Upper lobe of right lung (tissue), 1 donor: ENCODE data around the gene FER. TPM values are rescaled to one million over a fixed set of nuclear protein-coding genes. Genes with fewer than 3 reads are reported as not detected.

ENCODE experiments used
- ATAC-seq: fragments of 200-7000 bp; cut with Tn5 transposase; one replicate; pipeline ENCODE4 v1.9.1; 2020; ENCODE audit warnings: mild to moderate bottlenecking, moderate library complexity
- DNase-seq: peaks from one replicate; pipeline ENCODE4 v3.0.0-alpha.2; 2020
- H3K27ac ChIP-seq: fragments of 200-600 bp; one replicate; pipeline ENCODE4 v1.8.0; 2022
- H3K27me3 ChIP-seq: fragments of 200-600 bp; one replicate; pipeline ENCODE4 v1.8.0; 2022; ENCODE audit warnings: mild to moderate bottlenecking
- H3K36me3 ChIP-seq: fragments of 200-600 bp; one replicate; pipeline ENCODE4 v1.8.0; 2022
- H3K4me1 ChIP-seq: fragments of 200-600 bp; one replicate; pipeline ENCODE4 v1.8.0; 2022
- H3K4me3 ChIP-seq: fragments of 200-600 bp; one replicate; pipeline ENCODE4 v1.8.0; 2022; ENCODE audit warnings: mild to moderate bottlenecking
- H3K9me3 ChIP-seq: fragments of 200-600 bp; one replicate; pipeline ENCODE4 v1.8.0; 2022
- intact Hi-C: fragments of 100-400 bp; cut with DNase I; formaldehyde crosslinking; loops from one replicate; pipeline ENCODE4 v1.11.0; 2022
- total RNA-seq: library from RNA; stranded (reverse); fragmentation: NEBNext Ultra II Directional; extraction: Animal tissue kit (Norgen Biotek cat#: 25700); gene quantifications from one replicate; pipeline ENCODE4 v1.2.1, GENCODE V29; 2021
- TF ChIP-seq, protein P1 (sequence below): fragments of 200-600 bp; IDR thresholded peaks from one replicate; pipeline ENCODE4 v1.8.0; 2022; ENCODE audit warnings: antibody characterized with exemption
- donor health status: DM: no; HTN: yes; CAD: no; lungs with severe emphysema.

The FER gene
- total RNA-seq, 1 donor from 2014 or later = 33.6 TPM

- DNase-seq (no peak), ATAC-seq (no peak)
- Histone ChIP-seq H3K9me3 (no peaks in the 10 kb centered on the region), H3K27ac (no peak overlapping the region), H3K36me3 (no peaks in the 10 kb centered on the region), H3K4me1 (no peaks in the 10 kb centered on the region), H3K27me3 (no peaks in the 10 kb centered on the region), H3K4me3 (no peak overlapping the region)
- TF ChIP-seq, protein P1, sequence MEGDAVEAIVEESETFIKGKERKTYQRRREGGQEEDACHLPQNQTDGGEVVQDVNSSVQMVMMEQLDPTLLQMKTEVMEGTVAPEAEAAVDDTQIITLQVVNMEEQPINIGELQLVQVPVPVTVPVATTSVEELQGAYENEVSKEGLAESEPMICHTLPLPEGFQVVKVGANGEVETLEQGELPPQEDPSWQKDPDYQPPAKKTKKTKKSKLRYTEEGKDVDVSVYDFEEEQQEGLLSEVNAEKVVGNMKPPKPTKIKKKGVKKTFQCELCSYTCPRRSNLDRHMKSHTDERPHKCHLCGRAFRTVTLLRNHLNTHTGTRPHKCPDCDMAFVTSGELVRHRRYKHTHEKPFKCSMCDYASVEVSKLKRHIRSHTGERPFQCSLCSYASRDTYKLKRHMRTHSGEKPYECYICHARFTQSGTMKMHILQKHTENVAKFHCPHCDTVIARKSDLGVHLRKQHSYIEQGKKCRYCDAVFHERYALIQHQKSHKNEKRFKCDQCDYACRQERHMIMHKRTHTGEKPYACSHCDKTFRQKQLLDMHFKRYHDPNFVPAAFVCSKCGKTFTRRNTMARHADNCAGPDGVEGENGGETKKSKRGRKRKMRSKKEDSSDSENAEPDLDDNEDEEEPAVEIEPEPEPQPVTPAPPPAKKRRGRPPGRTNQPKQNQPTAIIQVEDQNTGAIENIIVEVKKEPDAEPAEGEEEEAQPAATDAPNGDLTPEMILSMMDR = no peak
- intact Hi-C loops = no loop called here
Observed at GRCh38 chr5:109053995-109054417, 306.3 kb downstream of the FER start.

DNA sequence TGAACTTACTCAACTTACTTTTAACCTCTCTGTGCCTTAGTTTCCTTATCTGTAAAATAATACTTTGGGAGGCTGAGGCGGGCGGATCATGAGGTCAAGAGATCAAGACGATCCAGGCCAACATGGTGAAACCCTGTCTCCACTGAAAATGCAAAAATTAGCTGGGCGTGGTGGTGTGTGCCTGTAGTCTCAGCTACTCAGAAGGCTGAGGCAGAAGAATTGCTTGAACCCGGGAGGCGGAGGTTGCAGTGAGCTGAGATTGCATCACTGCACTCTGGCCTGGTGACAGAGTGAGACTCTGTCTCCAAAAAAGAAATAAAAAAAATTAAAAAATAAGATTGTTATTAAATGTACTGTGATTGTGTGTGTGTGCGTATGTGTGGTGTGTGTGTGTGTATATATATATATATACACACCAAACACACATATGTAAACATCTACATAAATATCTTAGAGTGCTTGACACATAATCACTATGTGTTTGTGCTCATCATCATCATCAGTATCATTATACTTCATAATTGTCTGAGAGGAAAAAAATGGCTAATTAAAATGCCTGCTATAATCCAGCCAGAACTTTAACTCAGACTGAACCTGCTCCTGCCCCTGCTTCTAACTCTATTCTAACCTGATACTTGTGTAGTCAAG, 312.8 kb downstream of the FER start:
- TF ChIP-seq, protein P1 = no peak
- Histone ChIP-seq H3K27me3 (no peaks in the 10 kb centered on the region), H3K36me3 (no peaks in the 10 kb centered on the region), H3K9me3 (no peaks in the 10 kb centered on the region), H3K4me3 (no peak overlapping the region), H3K27ac (no peak overlapping the region), H3K4me1 (no peaks in the 10 kb centered on the region)
- DNase-seq = no peak
- intact Hi-C loops = no loop called here
- ATAC-seq = no peak

GRCh38 chr5:109062664-109063063, 315.0 kb downstream of the FER start:
- H3K9me3 ChIP-seq = no peaks in the 10 kb centered on the region
- H3K27ac ChIP-seq = no peak overlapping the region
- H3K4me3 ChIP-seq = no peak overlapping the region
- H3K36me3 ChIP-seq = no peaks in the 10 kb centered on the region
- ATAC-seq = no peak
- intact Hi-C loops = no loop called here
- TF ChIP-seq, protein P1 = no peak
- H3K4me1 ChIP-seq = no peaks in the 10 kb centered on the region
- DNase-seq = no peak
- no peaks in the 10 kb centered on the region for H3K27me3 ChIP-seq

DNA sequence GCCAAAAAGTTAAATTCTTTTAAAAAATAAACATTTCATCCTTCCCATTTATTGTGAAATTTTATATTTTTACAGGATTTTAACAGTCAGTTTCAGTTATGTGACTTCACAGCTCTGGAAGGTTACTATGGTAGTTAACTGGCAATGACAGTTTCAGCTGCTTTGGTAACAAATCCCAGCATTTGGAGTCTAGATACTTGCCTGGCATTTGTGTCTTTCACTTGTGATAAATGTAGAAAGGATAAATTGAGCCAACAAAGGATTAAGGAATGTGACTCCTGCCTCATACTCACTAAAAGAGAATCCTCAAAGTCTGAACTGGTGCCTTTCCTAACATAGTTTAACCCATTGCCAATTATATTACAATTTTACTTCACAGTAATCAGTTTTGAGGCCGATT, 315.5 kb downstream of the FER start:
- Histone ChIP-seq H3K27ac (no peak overlapping the region), H3K4me3 (no peak overlapping the region), H3K4me1 (no peaks in the 10 kb centered on the region), H3K9me3 (no peaks in the 10 kb centered on the region), H3K27me3 (no peaks in the 10 kb centered on the region), H3K36me3 (no peaks in the 10 kb centered on the region)
- intact Hi-C loops = no loop called here
- TF ChIP-seq, protein P1 = no peak
- DNase-seq (no peak), ATAC-seq (no peak)

GRCh38 chr5:109076741-109077140, 329.0 kb downstream of the FER start:
- TF ChIP-seq, protein P1 = no peak
- Histone ChIP-seq H3K27me3 (no peaks in the 10 kb centered on the region), H3K4me1 (no peaks in the 10 kb centered on the region), H3K27ac (no peak overlapping the region), H3K36me3 (no peaks in the 10 kb centered on the region), H3K9me3 (no peaks in the 10 kb centered on the region), H3K4me3 (no peak overlapping the region)
- DNase-seq = no peak
- ATAC-seq = no peak
- intact Hi-C loops = no loop called here

DNA sequence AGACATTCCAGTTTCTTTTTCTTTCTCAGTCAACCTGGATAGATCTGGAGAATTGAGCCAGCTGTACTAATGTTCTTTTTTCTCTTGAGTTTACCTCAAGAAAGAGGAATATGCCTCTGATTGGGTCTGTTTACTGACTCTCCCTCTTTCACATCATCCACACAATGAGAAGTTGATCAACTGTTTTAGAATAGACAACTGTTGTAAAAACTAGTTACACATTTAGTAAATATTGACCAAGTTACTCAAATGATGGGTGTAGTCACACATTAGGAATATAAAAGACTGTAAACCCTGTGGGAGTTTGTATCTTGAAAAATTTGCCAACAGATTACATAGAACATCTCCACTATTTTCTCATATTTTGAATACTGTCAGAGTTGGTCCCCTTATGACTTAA, 330.8 kb downstream of the FER start:
- Histone ChIP-seq H3K27ac (no peak overlapping the region), H3K36me3 (no peaks in the 10 kb centered on the region), H3K9me3 (no peaks in the 10 kb centered on the region), H3K4me3 (no peak overlapping the region), H3K4me1 (no peaks in the 10 kb centered on the region), H3K27me3 (no peaks in the 10 kb centered on the region)
- TF ChIP-seq, protein P1 = no peak
- intact Hi-C loops = no loop called here
- DNase-seq (no peak), ATAC-seq (no peak)
